ENCODE data around the gene SLC25A26. TPM values are rescaled to one million over a fixed set of nuclear protein-coding genes. Genes with fewer than 3 reads are reported as not detected.

SLC25A26 gene
- total RNA-seq, 1 donor from 2014 or later = 18.9 TPM

GRCh38 chr3:66363148-66363547 is 142.3 kb downstream of the SLC25A26 start:
- no peak for DNase-seq (ENCODE audit: low spot score)
- H3K27ac Mint-ChIP-seq (ENCODE audit: unreplicated experiment) = no peak overlapping the region
- no peak for TF ChIP-seq CTCF (IDR thresholded peaks at IDR 0.05; ENCODE audit: unreplicated experiment)
- H3K4me3 Mint-ChIP-seq (ENCODE audit: unreplicated experiment) = no peak overlapping the region
- H3K27me3 Mint-ChIP-seq (ENCODE audit: unreplicated experiment) = no peaks in the 10 kb centered on the region
- H3K9me3 Mint-ChIP-seq (ENCODE audit: unreplicated experiment) = no peaks in the 10 kb centered on the region
- H3K36me3 Mint-ChIP-seq (ENCODE audit: low read depth, unreplicated experiment) = no peaks in the 10 kb centered on the region
- no peaks in the 10 kb centered on the region for H3K4me1 Mint-ChIP-seq (ENCODE audit: unreplicated experiment)

- no peaks in the 10 kb centered on the region for H3K36me3 Mint-ChIP-seq (ENCODE audit: low read depth, unreplicated experiment)
- no peak overlapping the region for H3K4me3 Mint-ChIP-seq (ENCODE audit: unreplicated experiment)
- DNase-seq (ENCODE audit: low spot score) = no peak
- TF ChIP-seq CTCF (IDR thresholded peaks at IDR 0.05; ENCODE audit: unreplicated experiment) = no peak
- H3K9me3 Mint-ChIP-seq (ENCODE audit: unreplicated experiment) = no peaks in the 10 kb centered on the region
- H3K27ac Mint-ChIP-seq (ENCODE audit: unreplicated experiment) = peak overlapping the region; percentile 8
- H3K4me1 Mint-ChIP-seq (ENCODE audit: unreplicated experiment) = no peaks in the 10 kb centered on the region
- no peaks in the 10 kb centered on the region for H3K27me3 Mint-ChIP-seq (ENCODE audit: unreplicated experiment)
Measured at GRCh38 chr3:66365080-66365479, 144.3 kb downstream of the SLC25A26 start.

- Mint-ChIP-seq H3K27ac (ENCODE audit: unreplicated experiment) (no peak overlapping the region), H3K9me3 (ENCODE audit: unreplicated experiment) (no peaks in the 10 kb centered on the region), H3K36me3 (ENCODE audit: low read depth, unreplicated experiment) (no peaks in the 10 kb centered on the region), H3K4me1 (ENCODE audit: unreplicated experiment) (no peaks in the 10 kb centered on the region), H3K27me3 (ENCODE audit: unreplicated experiment) (no peaks in the 10 kb centered on the region), H3K4me3 (ENCODE audit: unreplicated experiment) (no peak overlapping the region)
- DNase-seq (ENCODE audit: low spot score) = no peak
- TF ChIP-seq CTCF (IDR thresholded peaks at IDR 0.05; ENCODE audit: unreplicated experiment) = no peak
Measured at GRCh38 chr3:66366747-66367146, 145.9 kb downstream of the SLC25A26 start.

- no peaks in the 10 kb centered on the region for H3K36me3 Mint-ChIP-seq (ENCODE audit: low read depth, unreplicated experiment)
- H3K4me3 Mint-ChIP-seq (ENCODE audit: unreplicated experiment) = no peak overlapping the region
- H3K4me1 Mint-ChIP-seq (ENCODE audit: unreplicated experiment) = no peaks in the 10 kb centered on the region
- H3K9me3 Mint-ChIP-seq (ENCODE audit: unreplicated experiment) = no peaks in the 10 kb centered on the region
- H3K27ac Mint-ChIP-seq (ENCODE audit: unreplicated experiment) = no peak overlapping the region
- TF ChIP-seq CTCF (IDR thresholded peaks at IDR 0.05; ENCODE audit: unreplicated experiment) = no peak
- no peak for DNase-seq (ENCODE audit: low spot score)
- no peaks in the 10 kb centered on the region for H3K27me3 Mint-ChIP-seq (ENCODE audit: unreplicated experiment)
Measured at GRCh38 chr3:66367979-66368378, 147.2 kb downstream of the SLC25A26 start.

- Mint-ChIP-seq H3K4me3 (ENCODE audit: unreplicated experiment) (no peak overlapping the region), H3K9me3 (ENCODE audit: unreplicated experiment) (no peaks in the 10 kb centered on the region), H3K4me1 (ENCODE audit: unreplicated experiment) (no peaks in the 10 kb centered on the region), H3K27me3 (ENCODE audit: unreplicated experiment) (no peaks in the 10 kb centered on the region), H3K27ac (ENCODE audit: unreplicated experiment) (no peak overlapping the region), H3K36me3 (ENCODE audit: low read depth, unreplicated experiment) (no peaks in the 10 kb centered on the region)
- no peak for TF ChIP-seq CTCF (IDR thresholded peaks at IDR 0.05; ENCODE audit: unreplicated experiment)
- no peak for DNase-seq (ENCODE audit: low spot score)
Measured at GRCh38 chr3:66370179-66370578, 149.4 kb downstream of the SLC25A26 start.

Data from endothelial cell (in vitro differentiated cells).